Fibroblast of lung (primary cell): ENCODE results near the gene SLC10A2.

Experiments used
- EZH2 ChIP-seq: IDR thresholded peaks from 2 replicates; pipeline ENCODE4 v1.5.1; 2012; ENCODE audit warnings: low read length, control low read depth, mild to moderate bottlenecking; ENCODE audit errors: missing control alignments
- TF ChIP-seq, protein P1 (sequence below), 2 donors: IDR thresholded peaks in 1 of 2; conservative IDR thresholded peaks in 1 of 2; 1 replicate in 1 of 2; 2 replicates in 1 of 2; pipeline ENCODE4 v1.5.1; 2011 to 2012; ENCODE audit warnings: low read length in 2 of 2, control low read depth in 1 of 2, inconsistent platforms in 1 of 2, low read depth in 1 of 2, mild to moderate bottlenecking in 1 of 2

- TF ChIP-seq EZH2, result no peak
- TF ChIP-seq, protein P1, sequence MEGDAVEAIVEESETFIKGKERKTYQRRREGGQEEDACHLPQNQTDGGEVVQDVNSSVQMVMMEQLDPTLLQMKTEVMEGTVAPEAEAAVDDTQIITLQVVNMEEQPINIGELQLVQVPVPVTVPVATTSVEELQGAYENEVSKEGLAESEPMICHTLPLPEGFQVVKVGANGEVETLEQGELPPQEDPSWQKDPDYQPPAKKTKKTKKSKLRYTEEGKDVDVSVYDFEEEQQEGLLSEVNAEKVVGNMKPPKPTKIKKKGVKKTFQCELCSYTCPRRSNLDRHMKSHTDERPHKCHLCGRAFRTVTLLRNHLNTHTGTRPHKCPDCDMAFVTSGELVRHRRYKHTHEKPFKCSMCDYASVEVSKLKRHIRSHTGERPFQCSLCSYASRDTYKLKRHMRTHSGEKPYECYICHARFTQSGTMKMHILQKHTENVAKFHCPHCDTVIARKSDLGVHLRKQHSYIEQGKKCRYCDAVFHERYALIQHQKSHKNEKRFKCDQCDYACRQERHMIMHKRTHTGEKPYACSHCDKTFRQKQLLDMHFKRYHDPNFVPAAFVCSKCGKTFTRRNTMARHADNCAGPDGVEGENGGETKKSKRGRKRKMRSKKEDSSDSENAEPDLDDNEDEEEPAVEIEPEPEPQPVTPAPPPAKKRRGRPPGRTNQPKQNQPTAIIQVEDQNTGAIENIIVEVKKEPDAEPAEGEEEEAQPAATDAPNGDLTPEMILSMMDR (conservative IDR thresholded peaks at IDR 0.05 in 1 of 2, IDR thresholded peaks at IDR 0.05 in 1 of 2; ENCODE audit: low read depth in 1 of 2, low read length in 2 of 2), result no peak
These were observed 2.6 kb upstream of the SLC10A2 start for GRCh38 chr13:103068836-103069235.
